ENCODE results near the gene SWAP70. TPM values are rescaled to one million over a fixed set of nuclear protein-coding genes. Genes with fewer than 3 reads are reported as not detected.

The SWAP70 gene
- total and polyA plus RNA-seq, 10 donors = 34.9 to 130 (median 108) TPM

- H3K4me1 ChIP-seq = peaks cover 2 to 45% (median 18%) of the 10 kb centered on the region in 6 donors
- WGBS, 5 donors = 49 to 87% (median 82%) methylated on average over 4 of the region's 4 CpGs
- no peaks in the 10 kb centered on the region for H3K27me3 ChIP-seq (replicated peaks in 1 of 7)
- peaks cover 0 to 8% (median 0%) of the 10 kb centered on the region in 8 donors for H3K9me3 ChIP-seq
- intact Hi-C loops (cut with DNase I; ENCODE audit: low total_unique reads) = no loop called here
- DNase-seq = no peak
- peak overlapping the region in 2 of 8 donors; percentile 1 to 48 for H3K27ac ChIP-seq
- TF ChIP-seq POLR2A (IDR thresholded peaks at IDR 0.05) = no peak
- TF ChIP-seq POLR2AphosphoS5 (IDR thresholded peaks at IDR 0.05) = no peak
- TF ChIP-seq CTCF (IDR thresholded peaks at IDR 0.05 in 8 of 11, conservative IDR thresholded peaks at IDR 0.05 in 3 of 11) = no peak
- H3K4me3 ChIP-seq = no peak overlapping the region
- no peaks in the 10 kb centered on the region for H3K36me3 ChIP-seq
Measured at GRCh38 chr11:9646324-9646723, 17.6 kb upstream of the SWAP70 start.

DNA sequence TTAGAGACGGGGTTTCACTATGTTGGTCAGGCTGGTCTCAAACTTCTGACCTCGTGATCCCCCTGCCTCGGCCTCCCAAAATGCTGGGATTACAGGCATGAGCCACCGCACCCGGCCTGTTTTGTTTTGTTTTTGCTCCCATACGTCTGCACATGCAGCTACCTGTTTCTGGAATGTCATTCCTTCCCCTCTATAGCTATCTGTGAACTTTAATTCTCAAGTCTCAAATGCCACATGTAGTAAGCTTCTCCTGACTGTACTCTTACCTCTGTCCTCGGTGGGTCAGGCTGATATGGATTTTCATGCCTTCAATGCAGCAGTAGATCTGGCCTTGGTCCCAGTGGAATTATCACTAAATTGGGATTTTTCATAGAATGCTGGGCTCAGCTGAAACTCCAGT, 12.4 kb upstream of the SWAP70 start:
- Histone ChIP-seq H3K27ac (no peak overlapping the region), H3K4me1 (peaks cover 0 to 16% (median 8%) of the 10 kb centered on the region in 6 donors), H3K4me3 (no peak overlapping the region), H3K36me3 (no peaks in the 10 kb centered on the region), H3K9me3 (peaks cover 0 to 8% (median 0%) of the 10 kb centered on the region in 8 donors), H3K27me3 (replicated peaks in 1 of 7) (no peaks in the 10 kb centered on the region)
- 87 to 94% (median 90%) methylated on average over 7 of the region's 7 CpGs for WGBS, 5 donors
- intact Hi-C loops (cut with DNase I; ENCODE audit: low total_unique reads) = no loop called here
- TF ChIP-seq POLR2AphosphoS5 (IDR thresholded peaks at IDR 0.05) = no peak
- no peak for TF ChIP-seq CTCF (IDR thresholded peaks at IDR 0.05 in 8 of 11, conservative IDR thresholded peaks at IDR 0.05 in 3 of 11)
- TF ChIP-seq POLR2A (IDR thresholded peaks at IDR 0.05) = no peak
- DNase-seq = no peak

DNA sequence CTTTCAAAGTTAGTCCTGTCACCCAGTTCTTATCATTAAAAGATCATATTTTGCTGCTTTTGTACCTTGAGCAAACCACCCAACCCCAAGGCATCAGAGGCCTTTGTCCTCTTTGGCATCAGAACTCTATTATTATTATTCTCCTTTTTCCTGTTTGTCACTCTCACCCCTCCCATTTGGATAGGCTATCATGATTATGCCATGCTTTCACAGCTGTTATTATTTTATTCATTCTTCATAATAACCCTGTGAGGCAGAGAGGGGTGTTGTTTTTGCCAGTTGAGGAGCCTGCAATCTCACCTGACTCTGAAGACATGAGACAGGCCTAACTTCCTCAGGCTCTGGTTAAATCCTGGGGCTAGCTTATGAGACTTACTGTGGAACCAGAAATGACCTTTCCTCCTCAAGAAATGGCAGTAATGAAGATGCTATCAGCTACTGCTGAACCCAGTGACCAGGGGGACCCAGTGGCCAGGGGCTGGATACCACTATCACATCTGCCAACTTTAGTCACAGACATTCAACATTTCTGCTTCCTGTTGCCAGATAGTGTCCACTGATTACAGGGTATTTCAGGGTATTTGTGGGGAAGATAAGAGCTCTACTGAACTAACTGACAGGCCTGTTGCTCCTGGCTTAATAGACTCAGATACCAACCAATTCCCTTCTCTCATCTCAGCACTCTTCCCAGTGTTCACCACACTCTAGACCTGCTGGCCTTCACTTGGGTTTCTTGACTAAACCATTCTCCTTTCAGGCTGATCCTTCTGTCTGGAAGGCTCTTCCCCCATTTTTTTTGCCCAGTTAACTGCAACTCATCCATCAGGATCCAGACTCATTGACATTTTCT, 11.8 kb upstream of the SWAP70 start:
- DNase-seq = no peak
- H3K27me3 ChIP-seq (replicated peaks in 1 of 7) = no peaks in the 10 kb centered on the region
- H3K9me3 ChIP-seq = peaks cover 0 to 8% (median 0%) of the 10 kb centered on the region in 8 donors
- peaks cover 0 to 16% (median 11%) of the 10 kb centered on the region in 6 donors for H3K4me1 ChIP-seq
- H3K4me3 ChIP-seq = no peak overlapping the region
- H3K36me3 ChIP-seq = no peaks in the 10 kb centered on the region
- intact Hi-C loops (cut with DNase I; ENCODE audit: low total_unique reads) = no loop called here
- H3K27ac ChIP-seq = peak overlapping the region in 4 of 8 donors; percentile 0 to 56 (median 20)
- TF ChIP-seq CTCF (IDR thresholded peaks at IDR 0.05 in 8 of 11, conservative IDR thresholded peaks at IDR 0.05 in 3 of 11) (no peak), POLR2AphosphoS5 (IDR thresholded peaks at IDR 0.05) (no peak), POLR2A (IDR thresholded peaks at IDR 0.05) (no peak)

GRCh38 chr11:9653871-9654270, 10.0 kb upstream of the SWAP70 start:
- H3K4me1 ChIP-seq = peaks cover 0 to 16% (median 9%) of the 10 kb centered on the region in 6 donors
- no peak for TF ChIP-seq POLR2AphosphoS5 (IDR thresholded peaks at IDR 0.05)
- TF ChIP-seq POLR2A (IDR thresholded peaks at IDR 0.05) = no peak
- TF ChIP-seq CTCF (IDR thresholded peaks at IDR 0.05 in 8 of 11, conservative IDR thresholded peaks at IDR 0.05 in 3 of 11) = no peak
- WGBS, 5 donors = 70 to 94% (median 81%) methylated on average over 2 of the region's 2 CpGs
- no peak overlapping the region for H3K27ac ChIP-seq
- H3K4me3 ChIP-seq = no peak overlapping the region
- intact Hi-C loops (cut with DNase I; ENCODE audit: low total_unique reads) = no loop called here
- no peaks in the 10 kb centered on the region for H3K27me3 ChIP-seq (replicated peaks in 1 of 7)
- H3K36me3 ChIP-seq = no peaks in the 10 kb centered on the region
- H3K9me3 ChIP-seq = no peaks in the 10 kb centered on the region
- DNase-seq = no peak

Data from spleen (tissue), 11 donors.